K562 (cell line): ENCODE data around the gene SYT3. TPM values are rescaled to one million over a fixed set of nuclear protein-coding genes. Genes with fewer than 3 reads are reported as not detected.
A peak's percentile ranks its signal among the peaks of the same experiment; 100 is the strongest.

Experiments used
- ATAC-seq: fragments of 200-7000 bp; cut with Tn5 transposase; 3 replicates; pipeline ENCODE4 v1.9.1; 2020; ENCODE audit warnings: moderate library complexity
- BruUV-seq: library from RNA; stranded (reverse); fragments of 400-500 nt; replicated peaks from 2 replicates; lab custom pipeline; 2021; lab: Mats Ljungman, UMichigan
- CTCF ChIA-PET: fragments of 300-600 bp; formaldehyde crosslinking; extraction: SDS; loops from one replicate; lab custom pipeline; 2021; ENCODE audit warnings: low intra/inter-chr PET ratio; lab: Yijun Ruan, JAX
- POLR2A ChIA-PET: fragments of 300-600, 350-650 bp; sonication (Branson Sonifier 250); formaldehyde crosslinking; extraction: SDS; loops from one replicate; lab custom pipeline; 2021; ENCODE audit warnings: antibody characterized with exemption, inconsistent platforms; lab: Yijun Ruan, JAX
- DNase-seq, 4 experiments: peaks; one replicate each; pipeline versions ENCODE4 v3.0.0 to v3.0.0-alpha.2; 2011 to 2018; ENCODE audit warnings: low spot score in 3 of 4, mixed read lengths in 3 of 4; ENCODE audit errors: extremely low read depth in 1 of 4
- FAIRE-seq: peaks from 2 replicates; lab custom pipeline; 2011; peaks lifted over from hg19 to GRCh38; lab: Jason Lieb, UNC
- H2AFZ ChIP-seq: 2 replicates; pipeline ENCODE4 v1.6.0; 2011; ENCODE audit warnings: low read depth, low read length, control low read depth, inconsistent platforms
- H3K27ac ChIP-seq: fragments of 200-600 bp; 3 replicates; pipeline ENCODE4 v1.8.0; 2011; ENCODE audit warnings: low read depth, mild to moderate bottlenecking, control low read depth, inconsistent platforms, low read length, moderate library complexity, mixed read lengths; ENCODE audit errors: extremely low read depth
- H3K27me3 ChIP-seq, 2 experiments: fragments of 300-600 bp in 1 of 2; 2 replicates in 1 of 2; 3 replicates in 1 of 2; pipeline versions ENCODE4 v1.6.0 to v1.8.0; 2011; ENCODE audit warnings: inconsistent platforms in 2 of 2, low read length in 2 of 2, mild to moderate bottlenecking in 1 of 2, mixed read lengths in 1 of 2, moderate library complexity in 1 of 2; ENCODE audit not compliant: control insufficient read depth in 2 of 2, insufficient read depth in 2 of 2
- H3K36me3 ChIP-seq: fragments of 300-600 bp; 3 replicates; pipeline ENCODE4 v1.8.0; 2011; ENCODE audit warnings: mild to moderate bottlenecking, low read length, inconsistent platforms; ENCODE audit not compliant: control insufficient read depth, insufficient read depth
- H3K4me1 ChIP-seq, 2 experiments: fragments of 200-600 bp in 1 of 2; replicated peaks in 1 of 2; 2 replicates in 1 of 2; 3 replicates in 1 of 2; pipeline versions ENCODE4 v1.5.1 to v1.8.0; 2011; ENCODE audit warnings: inconsistent platforms in 2 of 2, low read length in 2 of 2, mild to moderate bottlenecking in 1 of 2, mixed read lengths in 1 of 2, moderate library complexity in 1 of 2; ENCODE audit not compliant: control insufficient read depth in 2 of 2, insufficient read depth in 2 of 2
- H3K4me2 ChIP-seq: 2 replicates; pipeline ENCODE4 v1.6.1; 2011; ENCODE audit warnings: low read length, control low read depth, inconsistent platforms, mixed read lengths; ENCODE audit not compliant: insufficient read depth
- H3K4me3 ChIP-seq: fragments of 200-600 bp; sonication (generic), shearing (Covaris generic); 2 replicates; pipeline ENCODE4 v1.5.1; 2016; ENCODE audit warnings: control low read depth, inconsistent platforms
- H3K79me2 ChIP-seq: fragments of 200-600 bp; 3 replicates; pipeline ENCODE4 v1.8.0; 2011; ENCODE audit warnings: low read length, inconsistent platforms; ENCODE audit not compliant: control insufficient read depth, insufficient read depth
- H3K9ac ChIP-seq, 2 experiments: 2 replicates each; pipeline versions ENCODE4 v1.6.0 to v1.6.1; 2011; ENCODE audit warnings: low read depth in 2 of 2, low read length in 2 of 2, control low read depth in 1 of 2, inconsistent platforms in 1 of 2, mild to moderate bottlenecking in 1 of 2, mixed read lengths in 1 of 2; ENCODE audit not compliant: insufficient read depth in 1 of 2
- H3K9me1 ChIP-seq: one replicate; pipeline ENCODE4 v1.6.0; 2011; ENCODE audit warnings: inconsistent platforms, mild to moderate bottlenecking, low read length, moderate library complexity; ENCODE audit not compliant: control insufficient read depth, insufficient read depth
- H3K9me3 ChIP-seq: replicated peaks from 2 replicates; pipeline ENCODE4 v1.5.1; 2011; ENCODE audit warnings: low read depth, low read length, inconsistent platforms; ENCODE audit not compliant: control insufficient read depth, insufficient read depth
- H4K20me1 ChIP-seq: replicated peaks from 2 replicates; pipeline ENCODE4 v1.6.1; 2011; ENCODE audit warnings: low read length, inconsistent platforms, mixed read lengths; ENCODE audit not compliant: control insufficient read depth, insufficient read depth
- MED1 ChIP-seq: sonication (generic); formaldehyde crosslinking; IDR thresholded peaks from 2 replicates; pipeline ENCODE4 v1.8.1; 2023; ENCODE audit warnings: missing genetic modification reagents, borderline replicate concordance
- POLR2AphosphoS5 ChIP-seq: IDR thresholded peaks from 2 replicates; pipeline ENCODE4 v1.6.1; 2011; ENCODE audit warnings: mild to moderate bottlenecking, low read depth, low read length, moderate library complexity; ENCODE audit not compliant: control insufficient read depth, insufficient read depth
- POLR3A ChIP-seq: IDR thresholded peaks from 2 replicates; pipeline ENCODE4 v1.6.1; 2011; ENCODE audit warnings: borderline replicate concordance, mild to moderate bottlenecking, moderate library complexity; ENCODE audit not compliant: insufficient read length, insufficient read depth; ENCODE audit errors: extremely low read depth
- SUPT5H ChIP-seq: fragments of 450-650 bp; IDR thresholded peaks from 2 replicates; pipeline ENCODE4 v1.6.1; 2016
- XRCC3 ChIP-seq: fragments of 450-650 bp; IDR thresholded peaks from 2 replicates; pipeline ENCODE4 v1.6.1; 2017; ENCODE audit warnings: mild to moderate bottlenecking, moderate library complexity
- ZC3H8 ChIP-seq: fragments of 450-650 bp; IDR thresholded peaks from 2 replicates; pipeline ENCODE4 v1.6.1; 2017
- ZNF408 ChIP-seq: fragments of 250-450 bp; sonication (Bioruptor Pico); IDR thresholded peaks from 2 replicates; pipeline ENCODE4 v1.4.0; 2020; ENCODE audit warnings: low read depth, mild to moderate bottlenecking, moderate library complexity
- WGBS: fragments of 100-300 bp; shearing (Covaris generic); methylation state at CpG from one replicate; pipeline ENCODE4 v1.1.6; 2016; ENCODE audit warnings: low coverage, mixed read lengths; ENCODE audit not compliant: insufficient coverage; ENCODE audit errors: missing lambda C conversion rate; 5-methylcytosine and 5-hydroxymethylcytosine counted together
- in situ Hi-C: fragments of 300-500 bp; cut with MboI; formaldehyde crosslinking; loops from 4 replicates; pipeline ENCODE4 v1.15.0; 2018; ENCODE audit warnings: inconsistent platforms, mixed read lengths
- intact Hi-C: fragments of 100-400 bp; cut with micrococcal nuclease; formaldehyde crosslinking; loops from 2 replicates; pipeline ENCODE4 v1.14.2; 2022
- polyA plus RNA-seq, 8 experiments: library from polyadenylated mRNA; depleted of rRNA in 4 of 8; stranded (reverse) in 5 of 8; unstranded in 3 of 8; fragments of >200 nt; fragmentation: Nextera tagmentation in 2 of 8; fragmentation: Illumina TruSeq in 1 of 8; extraction: Ambion mirVana in 2 of 8; extraction: Trizol in 1 of 8; gene quantifications; 2 replicates each; pipeline versions ENCODE4 v1.2.1 to v1.2.3, GENCODE V29; 2011 to 2014; ENCODE audit warnings: inconsistent platforms in 1 of 8, missing spikeins in 1 of 8
- total RNA-seq, 7 experiments: library from RNA; depleted of rRNA in 6 of 7; stranded (reverse); fragments of >200 nt in 6 of 7; fragmentation: Illumina TruSeq in 2 of 7; extraction: Trizol in 2 of 7; gene quantifications; 2 replicates each; pipeline versions ENCODE4 v1.2.1 to v1.2.3, GENCODE V29; 2011 to 2021; ENCODE audit warnings: low replicate concordance in 1 of 7
- TF ChIP-seq, protein P1 (sequence below), 3 experiments: fragments of 200-800 bp in 1 of 3; sonication (Bioruptor generic) in 1 of 3; sonication (generic) in 1 of 3; formaldehyde crosslinking in 1 of 3; IDR thresholded peaks; 2 replicates each; pipeline versions ENCODE4 v1.6.1 to v1.8.0; 2016 to 2022; ENCODE audit warnings: mild to moderate bottlenecking in 2 of 3, missing compliant biosample characterization in 2 of 3, missing genetic modification characterization in 2 of 3, missing genetic modification reagents in 1 of 3
- TF ChIP-seq, protein P2 (sequence below), 2 experiments: fragments of 150-350 bp in 1 of 2; IDR thresholded peaks; 2 replicates each; pipeline ENCODE4 v1.6.1; 2012 to 2016; ENCODE audit warnings: low read depth in 2 of 2, low read length in 2 of 2, mild to moderate bottlenecking in 1 of 2, moderate library complexity in 1 of 2
- TF ChIP-seq, protein P3 (sequence below): fragments of 450-650 bp; formaldehyde crosslinking; IDR thresholded peaks from 2 replicates; pipeline ENCODE4 v1.4.0; 2022; ENCODE audit warnings: missing genetic modification characterization
- TF ChIP-seq, protein P4 (sequence below): fragments of 450-650 bp; formaldehyde crosslinking; IDR thresholded peaks from 2 replicates; pipeline ENCODE4 v1.4.0; 2022; ENCODE audit warnings: missing genetic modification characterization
- TF ChIP-seq, protein P5 (sequence below): sonication (generic); formaldehyde crosslinking; IDR thresholded peaks from 2 replicates; pipeline ENCODE4 v1.8.0; 2023; ENCODE audit warnings: mild to moderate bottlenecking, missing genetic modification reagents

The SYT3 gene
- total and polyA plus RNA-seq, 9 of the 15 experiments (the other 6 are each of a cell fraction or from before 2014, with no cell fraction given): 0.36 to 2.0 (median 0.54) TPM; not detected in 2

DNA sequence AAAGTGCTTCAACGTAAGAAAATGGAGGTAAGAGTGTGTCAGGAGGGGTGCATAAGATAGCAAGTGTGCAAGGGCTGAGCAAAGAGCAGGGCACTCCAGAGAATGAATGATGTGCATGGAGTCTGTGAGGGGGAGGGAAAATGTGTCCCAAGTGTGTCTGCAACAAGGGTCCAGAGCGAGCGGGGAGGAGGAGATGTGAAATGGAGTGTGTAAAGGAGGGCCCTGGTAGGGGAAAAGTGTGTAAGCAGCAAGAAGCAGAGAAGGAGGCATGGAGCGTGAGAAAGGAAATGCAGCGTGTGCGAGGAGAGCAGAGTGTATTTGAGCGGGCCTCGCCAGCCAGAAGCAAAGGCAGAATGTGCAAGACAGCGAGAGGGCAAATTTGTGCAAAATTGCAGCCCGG, 21.3 kb upstream of the SYT3 start:
- no peak overlapping the region for H3K4me3 ChIP-seq
- ChIA-PET CTCF (interaction anchor here (0.6 kb wide), 1 partner anchor 27 kb away, joined by 3 read pairs; no protein-coding TSS in a partner anchor), POLR2A (interaction anchor here (1.0 kb wide), 1 partner anchor 9 kb away, joined by 3 read pairs; no protein-coding TSS in a partner anchor)
- BruUV-seq: no TSS peak
- peaks cover 9 to 35% of the 10 kb centered on the region in 2 experiments; a peak in 4 of 5 replicates for H3K4me1 ChIP-seq
- H3K36me3 ChIP-seq: no peaks in the 10 kb centered on the region
- no peaks in the 10 kb centered on the region for H3K9me1 ChIP-seq
- intact Hi-C loops (no loop called here), in situ Hi-C loops (no loop called here)
- H2AFZ ChIP-seq: no peak overlapping the region
- no peak overlapping the region for H3K27ac ChIP-seq
- H3K9me3 ChIP-seq: peaks cover 9% of the 10 kb centered on the region
- H4K20me1 ChIP-seq: peaks cover 3% of the 10 kb centered on the region; the same call in 1 of the 2 replicates
- ATAC-seq (no peak), FAIRE-seq (no peak), DNase-seq (no peak)
- no peak overlapping the region for H3K9ac ChIP-seq
- H3K27me3 ChIP-seq: no peaks in the 10 kb centered on the region
- H3K79me2 ChIP-seq: peaks cover 14% of the 10 kb centered on the region; the same call in 2 of the 3 replicates
- 83% methylated on average over 10 of the region's 10 CpGs for WGBS
- no peak overlapping the region for H3K4me2 ChIP-seq
- TF ChIP-seq, protein P1, sequence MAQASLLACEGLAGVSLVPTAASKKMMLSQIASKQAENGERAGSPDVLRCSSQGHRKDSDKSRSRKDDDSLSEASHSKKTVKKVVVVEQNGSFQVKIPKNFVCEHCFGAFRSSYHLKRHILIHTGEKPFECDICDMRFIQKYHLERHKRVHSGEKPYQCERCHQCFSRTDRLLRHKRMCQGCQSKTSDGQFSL (CRISPR knock-in tag; IDR thresholded peaks at IDR 0.05): 0 out of 2 replicates have a peak, but pooled peaks have one; percentile 11
- TF ChIP-seq, protein P1 (tag; IDR thresholded peaks at IDR 0.05): no peak
- no peak for TF ChIP-seq ZC3H8
- TF ChIP-seq, protein P2, sequence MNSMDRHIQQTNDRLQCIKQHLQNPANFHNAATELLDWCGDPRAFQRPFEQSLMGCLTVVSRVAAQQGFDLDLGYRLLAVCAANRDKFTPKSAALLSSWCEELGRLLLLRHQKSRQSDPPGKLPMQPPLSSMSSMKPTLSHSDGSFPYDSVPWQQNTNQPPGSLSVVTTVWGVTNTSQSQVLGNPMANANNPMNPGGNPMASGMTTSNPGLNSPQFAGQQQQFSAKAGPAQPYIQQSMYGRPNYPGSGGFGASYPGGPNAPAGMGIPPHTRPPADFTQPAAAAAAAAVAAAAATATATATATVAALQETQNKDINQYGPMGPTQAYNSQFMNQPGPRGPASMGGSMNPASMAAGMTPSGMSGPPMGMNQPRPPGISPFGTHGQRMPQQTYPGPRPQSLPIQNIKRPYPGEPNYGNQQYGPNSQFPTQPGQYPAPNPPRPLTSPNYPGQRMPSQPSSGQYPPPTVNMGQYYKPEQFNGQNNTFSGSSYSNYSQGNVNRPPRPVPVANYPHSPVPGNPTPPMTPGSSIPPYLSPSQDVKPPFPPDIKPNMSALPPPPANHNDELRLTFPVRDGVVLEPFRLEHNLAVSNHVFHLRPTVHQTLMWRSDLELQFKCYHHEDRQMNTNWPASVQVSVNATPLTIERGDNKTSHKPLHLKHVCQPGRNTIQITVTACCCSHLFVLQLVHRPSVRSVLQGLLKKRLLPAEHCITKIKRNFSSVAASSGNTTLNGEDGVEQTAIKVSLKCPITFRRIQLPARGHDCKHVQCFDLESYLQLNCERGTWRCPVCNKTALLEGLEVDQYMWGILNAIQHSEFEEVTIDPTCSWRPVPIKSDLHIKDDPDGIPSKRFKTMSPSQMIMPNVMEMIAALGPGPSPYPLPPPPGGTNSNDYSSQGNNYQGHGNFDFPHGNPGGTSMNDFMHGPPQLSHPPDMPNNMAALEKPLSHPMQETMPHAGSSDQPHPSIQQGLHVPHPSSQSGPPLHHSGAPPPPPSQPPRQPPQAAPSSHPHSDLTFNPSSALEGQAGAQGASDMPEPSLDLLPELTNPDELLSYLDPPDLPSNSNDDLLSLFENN (IDR thresholded peaks at IDR 0.05; ENCODE audit: low read depth in 2 of 2, low read length in 2 of 2): no peak
- no peak for TF ChIP-seq XRCC3
- no peak for TF ChIP-seq POLR3A
- TF ChIP-seq, protein P3, sequence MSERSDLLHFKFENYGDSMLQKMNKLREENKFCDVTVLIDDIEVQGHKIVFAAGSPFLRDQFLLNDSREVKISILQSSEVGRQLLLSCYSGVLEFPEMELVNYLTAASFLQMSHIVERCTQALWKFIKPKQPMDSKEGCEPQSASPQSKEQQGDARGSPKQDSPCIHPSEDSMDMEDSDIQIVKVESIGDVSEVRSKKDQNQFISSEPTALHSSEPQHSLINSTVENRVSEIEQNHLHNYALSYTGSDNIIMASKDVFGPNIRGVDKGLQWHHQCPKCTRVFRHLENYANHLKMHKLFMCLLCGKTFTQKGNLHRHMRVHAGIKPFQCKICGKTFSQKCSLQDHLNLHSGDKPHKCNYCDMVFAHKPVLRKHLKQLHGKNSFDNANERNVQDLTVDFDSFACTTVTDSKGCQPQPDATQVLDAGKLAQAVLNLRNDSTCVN (CRISPR knock-in tag): peak; percentile 26; the same call in 1 of the 2 replicates
- TF ChIP-seq MED1 (CRISPR knock-in tag): no peak
- no peak for TF ChIP-seq ZNF408 (CRISPR knock-in tag)
- TF ChIP-seq, protein P4, sequence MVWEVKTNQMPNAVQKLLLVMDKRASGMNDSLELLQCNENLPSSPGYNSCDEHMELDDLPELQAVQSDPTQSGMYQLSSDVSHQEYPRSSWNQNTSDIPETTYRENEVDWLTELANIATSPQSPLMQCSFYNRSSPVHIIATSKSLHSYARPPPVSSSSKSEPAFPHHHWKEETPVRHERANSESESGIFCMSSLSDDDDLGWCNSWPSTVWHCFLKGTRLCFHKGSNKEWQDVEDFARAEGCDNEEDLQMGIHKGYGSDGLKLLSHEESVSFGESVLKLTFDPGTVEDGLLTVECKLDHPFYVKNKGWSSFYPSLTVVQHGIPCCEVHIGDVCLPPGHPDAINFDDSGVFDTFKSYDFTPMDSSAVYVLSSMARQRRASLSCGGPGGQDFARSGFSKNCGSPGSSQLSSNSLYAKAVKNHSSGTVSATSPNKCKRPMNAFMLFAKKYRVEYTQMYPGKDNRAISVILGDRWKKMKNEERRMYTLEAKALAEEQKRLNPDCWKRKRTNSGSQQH (CRISPR knock-in tag): peak; percentile 49; the same call in 1 of the 2 replicates
- TF ChIP-seq SUPT5H: peak; percentile 72; the same call in 1 of the 2 replicates
- TF ChIP-seq POLR2AphosphoS5: peak; percentile 28; the same call in 1 of the 2 replicates
- TF ChIP-seq, protein P5, sequence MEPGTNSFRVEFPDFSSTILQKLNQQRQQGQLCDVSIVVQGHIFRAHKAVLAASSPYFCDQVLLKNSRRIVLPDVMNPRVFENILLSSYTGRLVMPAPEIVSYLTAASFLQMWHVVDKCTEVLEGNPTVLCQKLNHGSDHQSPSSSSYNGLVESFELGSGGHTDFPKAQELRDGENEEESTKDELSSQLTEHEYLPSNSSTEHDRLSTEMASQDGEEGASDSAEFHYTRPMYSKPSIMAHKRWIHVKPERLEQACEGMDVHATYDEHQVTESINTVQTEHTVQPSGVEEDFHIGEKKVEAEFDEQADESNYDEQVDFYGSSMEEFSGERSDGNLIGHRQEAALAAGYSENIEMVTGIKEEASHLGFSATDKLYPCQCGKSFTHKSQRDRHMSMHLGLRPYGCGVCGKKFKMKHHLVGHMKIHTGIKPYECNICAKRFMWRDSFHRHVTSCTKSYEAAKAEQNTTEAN: peak; percentile 91
